Measurements from ENCODE around the gene SH3RF2. TPM values are rescaled to one million over a fixed set of nuclear protein-coding genes. Genes with fewer than 3 reads are reported as not detected.

SH3RF2 gene
- polyA plus RNA-seq, 1 donor from 2014 or later = not detected

DNA sequence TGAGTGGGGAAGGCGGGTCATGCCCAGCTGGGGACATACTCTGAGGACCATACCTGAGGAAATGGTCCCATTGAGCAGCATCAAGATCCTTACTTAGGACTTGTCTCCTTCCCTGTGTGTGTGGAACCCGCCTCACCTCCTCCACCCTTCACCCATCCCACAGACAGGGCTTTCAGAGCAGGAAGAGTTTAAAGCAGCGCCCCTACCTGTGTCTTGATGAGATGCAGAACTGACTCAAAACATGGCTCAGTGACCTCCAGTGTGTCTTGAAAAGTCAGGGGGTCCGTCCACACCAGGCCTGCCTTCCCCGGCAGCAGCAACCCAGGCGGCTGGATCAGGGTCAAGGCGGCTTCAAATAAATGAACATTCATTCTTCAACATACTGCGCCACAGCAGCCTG lies 130.6 kb downstream of the SH3RF2 start:
- H3K9me3 Mint-ChIP-seq = no peaks in the 10 kb centered on the region

DNA sequence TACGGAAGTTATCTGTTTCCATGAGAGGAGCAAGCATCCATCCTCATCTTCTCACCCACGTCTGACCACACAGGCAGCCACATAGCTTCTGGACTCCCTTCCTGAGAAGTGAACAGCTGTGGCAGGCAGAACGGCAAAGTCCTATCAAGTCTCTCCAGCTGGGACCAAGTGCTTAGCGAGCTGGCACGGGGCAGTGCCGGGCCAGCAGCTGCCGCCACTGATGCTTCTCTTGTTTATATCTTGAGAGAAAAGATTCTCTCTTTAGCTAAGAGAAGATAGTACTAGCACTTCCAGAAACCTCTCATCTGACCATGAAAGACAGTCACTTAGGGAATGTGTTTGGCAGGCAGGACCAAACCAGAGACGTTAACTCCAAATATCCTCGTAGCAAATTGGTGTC lies 131.8 kb downstream of the SH3RF2 start:
- H3K4me3 Mint-ChIP-seq = no peak overlapping the region
- H3K27ac Mint-ChIP-seq = no peak overlapping the region
- H3K9me3 Mint-ChIP-seq = no peaks in the 10 kb centered on the region
- H3K4me1 Mint-ChIP-seq = no peaks in the 10 kb centered on the region
- no peaks in the 10 kb centered on the region for H3K27me3 Mint-ChIP-seq
- no peaks in the 10 kb centered on the region for H3K36me3 Mint-ChIP-seq

More for the DNA sequence above, 130.6 kb downstream of the SH3RF2 start:
- no peaks in the 10 kb centered on the region for H3K4me1 Mint-ChIP-seq
- H3K27me3 Mint-ChIP-seq = no peaks in the 10 kb centered on the region
- H3K4me3 Mint-ChIP-seq = no peak overlapping the region
- no peak overlapping the region for H3K27ac Mint-ChIP-seq
- H3K36me3 Mint-ChIP-seq = no peaks in the 10 kb centered on the region

DNA sequence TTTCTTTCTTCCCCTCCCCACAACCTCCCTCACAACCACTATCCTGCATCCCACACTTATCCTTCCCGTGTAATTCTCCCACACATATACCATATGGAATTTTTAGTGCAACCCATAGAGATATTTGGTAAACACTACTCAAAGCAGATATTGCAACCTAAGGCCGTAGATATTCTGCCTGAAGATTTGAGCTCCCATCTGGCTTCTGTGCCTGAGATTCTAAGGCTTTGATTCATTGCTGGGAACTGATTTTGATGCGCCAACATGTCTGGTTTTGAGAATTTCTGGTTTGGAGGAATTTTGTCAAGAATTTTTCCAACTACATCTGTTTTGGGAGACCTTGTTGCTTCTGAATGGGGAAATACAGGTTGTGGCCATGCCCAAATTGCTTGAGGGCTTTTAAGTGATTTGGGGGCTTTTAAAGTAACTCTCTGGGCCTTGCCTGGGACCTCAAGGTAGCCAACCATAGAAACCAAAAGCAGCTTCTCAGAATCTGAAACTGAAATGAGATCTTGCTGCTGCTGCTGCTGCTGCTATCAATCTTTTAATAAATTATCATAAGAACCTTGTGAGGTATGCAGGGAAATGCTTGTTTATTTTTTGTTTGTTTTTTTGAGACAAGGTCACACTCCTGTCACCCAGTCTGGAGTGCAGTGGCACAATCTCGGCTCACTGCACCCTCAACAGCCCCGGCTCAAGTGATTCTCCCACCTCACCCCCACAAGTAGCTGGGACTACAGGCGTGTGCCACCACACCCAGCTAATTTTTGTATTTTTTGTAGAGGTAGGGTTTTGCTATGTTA lies 132.8 kb downstream of the SH3RF2 start:
- H3K27ac Mint-ChIP-seq = peak overlapping the region in 1 of 3 donors; percentile 9

DNA sequence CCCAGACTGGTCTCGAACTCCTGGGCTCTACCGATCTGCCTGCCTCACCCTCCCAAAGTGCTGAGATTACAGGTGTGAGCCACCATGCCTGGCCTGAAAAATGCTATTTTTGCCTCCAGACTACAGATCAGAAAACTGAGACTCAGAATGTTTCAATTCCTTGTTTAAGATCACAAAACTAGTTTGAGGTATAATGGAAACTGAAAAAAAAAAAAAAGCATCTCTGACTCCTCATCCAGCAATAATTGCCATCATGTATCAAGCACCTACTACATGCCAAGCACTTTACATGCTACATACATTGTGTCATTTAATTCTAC lies 133.4 kb downstream of the SH3RF2 start:
- no peaks in the 10 kb centered on the region for H3K4me1 Mint-ChIP-seq
- no peaks in the 10 kb centered on the region for H3K9me3 Mint-ChIP-seq
- H3K4me3 Mint-ChIP-seq = no peak overlapping the region
- peaks cover 4% of the 10 kb centered on the region for H3K27me3 Mint-ChIP-seq
- no peak overlapping the region for H3K27ac Mint-ChIP-seq
- H3K36me3 Mint-ChIP-seq = no peaks in the 10 kb centered on the region

More for the DNA sequence above, 132.8 kb downstream of the SH3RF2 start:
- Mint-ChIP-seq H3K36me3 (no peaks in the 10 kb centered on the region), H3K9me3 (no peaks in the 10 kb centered on the region), H3K4me3 (no peak overlapping the region), H3K4me1 (no peaks in the 10 kb centered on the region), H3K27me3 (peaks cover 4% of the 10 kb centered on the region)

DNA sequence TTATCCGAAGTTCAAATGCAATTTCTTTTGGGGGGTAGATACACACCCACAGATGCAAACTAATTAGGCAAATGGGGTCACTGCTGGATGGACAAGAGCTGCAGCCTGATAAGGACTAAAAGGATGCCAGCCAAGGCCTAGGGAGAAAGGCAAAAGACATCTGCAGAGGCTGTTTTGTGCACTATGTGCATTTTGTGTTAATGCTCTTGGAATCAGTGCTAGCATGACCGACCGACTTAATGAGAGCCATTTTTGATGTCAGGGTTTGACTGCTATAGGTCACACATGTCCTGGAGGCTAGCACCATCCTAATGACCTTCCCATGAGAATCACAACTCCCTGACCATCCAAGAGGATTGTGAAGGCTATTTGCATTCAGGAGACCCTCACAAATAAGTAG lies 134.4 kb downstream of the SH3RF2 start:
- H3K36me3 Mint-ChIP-seq = no peaks in the 10 kb centered on the region
- H3K9me3 Mint-ChIP-seq = no peaks in the 10 kb centered on the region
- no peaks in the 10 kb centered on the region for H3K4me1 Mint-ChIP-seq
- H3K4me3 Mint-ChIP-seq = no peak overlapping the region
- no peak overlapping the region for H3K27ac Mint-ChIP-seq
- H3K27me3 Mint-ChIP-seq = peaks cover 4% of the 10 kb centered on the region

DNA sequence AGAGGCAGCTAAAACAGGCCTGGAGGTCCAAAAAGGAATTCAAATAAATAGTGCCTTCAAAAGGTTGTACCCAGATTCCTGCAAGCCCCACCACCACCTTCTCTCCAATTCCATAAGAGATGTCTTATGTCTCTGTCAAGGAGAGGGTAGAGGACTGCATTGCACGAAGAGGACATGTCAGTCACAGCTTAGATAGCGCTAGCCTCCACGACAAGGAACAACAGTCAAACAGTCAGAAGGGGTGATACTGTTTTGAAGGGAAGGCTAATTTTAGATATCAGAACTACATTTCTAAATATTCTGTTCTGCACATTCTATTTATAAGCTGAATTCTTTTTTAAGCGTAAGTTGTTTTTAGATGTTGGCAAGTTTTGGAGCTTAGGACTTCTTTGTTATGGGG lies 134.8 kb downstream of the SH3RF2 start:
- Mint-ChIP-seq H3K36me3 (no peaks in the 10 kb centered on the region), H3K27me3 (peaks cover 4% of the 10 kb centered on the region), H3K9me3 (no peaks in the 10 kb centered on the region), H3K27ac (no peak overlapping the region), H3K4me3 (no peak overlapping the region), H3K4me1 (no peaks in the 10 kb centered on the region)

DNA sequence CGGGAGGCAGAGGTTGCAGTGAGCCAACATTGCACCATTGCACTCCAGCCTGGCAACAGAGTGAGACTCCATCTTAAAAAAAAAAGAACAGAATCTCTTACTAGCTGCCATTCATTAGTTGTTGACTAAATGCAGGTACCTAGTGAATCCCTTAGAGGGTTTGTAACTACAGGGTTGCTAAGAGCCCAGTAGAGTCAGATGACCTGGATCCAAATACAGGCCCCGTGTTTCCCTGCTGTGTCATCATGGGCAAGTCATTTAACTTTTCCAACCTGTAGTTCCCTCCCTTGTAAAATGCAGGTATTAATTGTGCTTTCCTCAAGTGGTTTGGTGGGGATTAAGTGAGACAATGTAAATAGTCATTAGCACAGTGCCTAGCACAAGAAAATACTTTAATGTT lies 136.2 kb downstream of the SH3RF2 start:
- H3K4me3 Mint-ChIP-seq = no peak overlapping the region
- H3K36me3 Mint-ChIP-seq = no peaks in the 10 kb centered on the region
- no peaks in the 10 kb centered on the region for H3K4me1 Mint-ChIP-seq
- H3K9me3 Mint-ChIP-seq = no peaks in the 10 kb centered on the region
- peaks cover 4% of the 10 kb centered on the region for H3K27me3 Mint-ChIP-seq
- H3K27ac Mint-ChIP-seq = no peak overlapping the region

DNA sequence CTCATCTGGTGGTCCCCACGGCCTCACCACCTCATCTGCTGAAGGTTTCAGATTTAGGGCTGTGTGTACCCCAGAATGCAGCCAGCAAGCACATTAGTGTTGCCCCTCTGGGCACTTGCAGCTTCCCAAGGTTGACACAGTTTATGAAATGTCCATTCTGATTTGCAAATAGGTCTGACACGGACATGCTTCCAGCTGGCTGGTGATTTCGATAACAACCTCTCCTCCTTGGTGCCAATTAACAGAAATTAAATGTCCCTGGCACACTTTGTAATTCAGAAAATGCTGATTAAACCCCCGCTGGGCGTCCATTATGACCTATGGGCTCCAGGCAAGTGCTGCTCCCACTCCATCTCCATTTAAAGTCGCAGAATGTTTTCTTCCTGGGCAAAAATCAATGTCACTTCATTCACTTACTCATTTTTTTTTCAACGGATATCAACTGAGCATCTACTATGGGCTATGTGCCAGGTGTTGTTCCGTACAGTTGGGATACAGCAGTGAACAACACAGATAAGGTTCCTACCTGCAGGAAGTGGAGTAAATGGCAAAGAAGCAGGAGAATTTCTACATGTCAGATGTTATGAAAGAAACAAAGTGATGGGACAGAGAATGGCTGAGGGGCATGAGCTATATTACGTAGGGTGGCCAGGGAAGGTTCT lies 137.0 kb downstream of the SH3RF2 start:
- no peak overlapping the region for H3K27ac Mint-ChIP-seq
- H3K27me3 Mint-ChIP-seq = peaks cover 4% of the 10 kb centered on the region
- no peaks in the 10 kb centered on the region for H3K36me3 Mint-ChIP-seq
- H3K4me1 Mint-ChIP-seq = no peaks in the 10 kb centered on the region
- no peaks in the 10 kb centered on the region for H3K9me3 Mint-ChIP-seq
- H3K4me3 Mint-ChIP-seq = no peak overlapping the region

DNA sequence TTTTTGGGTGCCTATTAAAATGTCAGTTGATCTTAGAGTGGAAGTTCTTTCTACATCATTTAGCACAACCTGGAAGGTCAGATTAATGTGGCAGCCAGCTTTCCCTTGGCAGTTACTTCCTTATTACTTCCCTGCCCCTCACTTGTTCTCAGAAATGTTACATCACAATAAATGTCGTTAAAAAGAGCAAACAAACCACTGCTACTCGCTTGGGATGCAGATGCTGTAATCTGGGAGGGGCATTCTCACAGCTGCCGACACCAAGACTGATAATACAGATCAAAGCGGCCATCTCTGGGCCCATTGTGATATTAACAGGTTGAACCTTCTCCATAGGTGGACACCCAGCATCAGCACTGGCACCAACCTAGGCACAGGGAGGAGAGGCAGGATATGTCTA lies 139.7 kb downstream of the SH3RF2 start:
- Mint-ChIP-seq H3K4me3 (no peak overlapping the region), H3K9me3 (no peaks in the 10 kb centered on the region), H3K36me3 (no peaks in the 10 kb centered on the region), H3K27ac (no peak overlapping the region), H3K27me3 (peaks cover 4% of the 10 kb centered on the region), H3K4me1 (peaks cover 3 to 9% (median 6%) of the 10 kb centered on the region in 3 donors)

DNA sequence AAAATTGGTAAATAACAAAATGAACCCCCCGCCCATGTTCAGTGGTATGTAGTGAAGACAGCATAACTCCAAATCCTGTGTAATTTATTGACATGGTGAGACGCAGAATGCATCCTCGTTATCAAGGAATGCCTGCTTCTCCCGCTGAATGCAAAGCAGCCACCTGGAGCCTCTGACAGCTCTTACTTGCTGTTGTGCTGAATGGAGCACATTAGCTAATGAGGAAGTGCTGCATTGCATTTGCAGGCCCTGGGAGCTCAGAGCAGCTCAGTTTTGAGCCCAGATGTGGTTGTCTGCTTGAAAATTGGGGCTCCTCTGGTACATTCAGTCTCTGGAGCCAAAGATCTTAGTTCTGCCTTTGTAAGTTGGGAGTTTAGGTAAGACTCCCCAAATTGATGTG lies 140.1 kb downstream of the SH3RF2 start:
- peak overlapping the region in 1 of 3 donors; percentile 52 for H3K27ac Mint-ChIP-seq
- H3K36me3 Mint-ChIP-seq = no peaks in the 10 kb centered on the region
- H3K4me1 Mint-ChIP-seq = peaks cover 4 to 9% (median 6%) of the 10 kb centered on the region in 3 donors
- H3K4me3 Mint-ChIP-seq = no peak overlapping the region
- peaks cover 4% of the 10 kb centered on the region for H3K27me3 Mint-ChIP-seq
- no peaks in the 10 kb centered on the region for H3K9me3 Mint-ChIP-seq

DNA sequence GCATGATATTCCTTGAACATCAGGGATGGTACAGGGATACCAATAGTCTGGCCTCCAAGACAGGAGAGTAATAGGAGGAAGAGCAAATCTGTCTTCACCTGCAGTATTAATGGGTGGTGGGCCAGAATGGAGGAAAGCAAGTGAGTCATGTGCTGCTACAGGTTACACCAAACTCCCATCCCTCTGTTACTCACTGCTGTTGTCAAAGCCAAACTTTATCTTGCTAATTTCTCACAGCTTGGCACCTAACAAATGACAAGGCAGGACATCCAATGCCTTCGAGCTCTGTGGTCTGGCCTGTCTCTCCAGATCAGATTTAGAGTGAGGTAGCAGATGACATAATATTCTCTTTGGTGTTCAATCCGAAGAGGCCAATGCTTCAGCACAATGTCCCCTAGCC lies 142.2 kb downstream of the SH3RF2 start:
- no peak overlapping the region for H3K4me3 Mint-ChIP-seq
- H3K27me3 Mint-ChIP-seq = peaks cover 2% of the 10 kb centered on the region
- no peaks in the 10 kb centered on the region for H3K9me3 Mint-ChIP-seq
- H3K36me3 Mint-ChIP-seq = no peaks in the 10 kb centered on the region
- no peak overlapping the region for H3K27ac Mint-ChIP-seq
- peaks cover 4 to 11% (median 6%) of the 10 kb centered on the region in 3 donors for H3K4me1 Mint-ChIP-seq

DNA sequence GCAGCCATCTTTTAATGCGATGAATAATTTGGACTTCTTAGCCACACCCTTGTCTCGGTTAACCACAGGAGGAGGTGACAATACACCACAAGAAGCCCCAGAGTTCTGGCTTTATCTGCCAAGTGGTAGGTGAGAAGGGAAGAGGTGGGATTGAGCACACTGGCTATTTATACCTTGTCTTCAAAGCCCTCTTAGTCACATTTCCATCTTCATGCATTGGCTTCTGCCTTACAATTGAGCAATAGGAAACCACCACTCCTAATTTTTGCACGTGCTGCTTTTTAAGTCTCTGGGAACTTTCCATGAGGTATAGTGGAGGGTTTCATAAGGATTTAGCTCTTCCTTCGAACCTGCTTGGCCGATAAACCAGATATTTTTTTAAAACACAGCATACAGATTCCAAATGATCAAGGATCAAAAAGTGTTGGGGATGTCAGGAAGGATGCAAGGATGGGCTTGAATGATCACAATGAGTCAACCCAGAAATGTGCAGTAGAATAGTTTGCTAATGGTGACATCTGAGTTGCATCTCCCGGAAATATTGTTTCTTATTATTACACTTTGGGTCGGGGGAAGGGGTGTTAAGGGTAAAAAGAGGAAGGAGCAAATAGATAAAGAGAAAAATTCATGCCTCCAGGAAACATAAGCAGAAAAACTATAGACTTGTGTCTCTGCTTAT lies 143.5 kb downstream of the SH3RF2 start:
- Mint-ChIP-seq H3K4me1 (peaks cover 4 to 11% (median 6%) of the 10 kb centered on the region in 3 donors), H3K9me3 (no peaks in the 10 kb centered on the region), H3K27me3 (no peaks in the 10 kb centered on the region), H3K4me3 (no peak overlapping the region), H3K27ac (no peak overlapping the region), H3K36me3 (no peaks in the 10 kb centered on the region)

DNA sequence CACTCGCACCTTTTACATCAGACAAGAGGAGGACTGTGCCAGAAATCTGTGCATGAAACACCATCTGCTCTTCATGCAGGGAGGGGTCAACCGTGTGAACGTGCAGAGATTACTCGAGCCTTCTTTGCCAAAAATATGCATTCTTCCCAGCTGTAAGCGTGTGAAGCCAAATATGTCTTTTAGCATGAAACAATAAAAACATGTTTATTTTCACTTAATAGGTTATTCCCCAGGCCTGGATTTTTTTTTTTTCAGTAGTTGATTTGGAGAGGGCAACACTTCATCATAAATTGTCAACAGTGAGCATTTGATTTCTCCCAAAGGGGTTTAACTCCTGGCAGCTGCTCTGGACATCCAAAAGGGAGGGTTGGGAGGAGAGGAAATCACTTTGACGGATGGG lies 145.2 kb downstream of the SH3RF2 start:
- Mint-ChIP-seq H3K4me3 (no peak overlapping the region), H3K9me3 (no peaks in the 10 kb centered on the region), H3K4me1 (peaks cover 4 to 11% (median 6%) of the 10 kb centered on the region in 3 donors), H3K36me3 (no peaks in the 10 kb centered on the region), H3K27me3 (no peaks in the 10 kb centered on the region), H3K27ac (no peak overlapping the region)

DNA sequence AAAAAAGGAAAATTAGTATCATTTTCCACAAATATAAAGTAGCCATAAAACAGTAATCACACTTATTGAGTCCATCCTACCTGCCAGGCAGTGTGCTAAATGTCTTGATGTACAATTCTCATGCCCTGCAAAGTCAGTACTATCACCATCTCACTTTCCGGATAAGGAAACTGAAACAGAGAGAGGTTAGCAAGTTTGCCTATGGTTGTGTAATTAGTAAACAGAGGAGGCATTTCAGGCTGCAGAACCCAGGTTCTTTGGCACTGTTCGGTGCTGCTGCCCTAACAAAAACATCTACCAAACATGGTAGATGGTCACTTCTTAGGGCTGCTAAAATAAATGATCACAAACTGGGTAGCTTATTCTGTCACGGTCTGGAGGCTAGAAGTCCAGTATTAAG lies 146.4 kb downstream of the SH3RF2 start:
- peaks cover 4 to 11% (median 6%) of the 10 kb centered on the region in 3 donors for H3K4me1 Mint-ChIP-seq
- no peak overlapping the region for H3K27ac Mint-ChIP-seq
- H3K4me3 Mint-ChIP-seq = no peak overlapping the region
- H3K9me3 Mint-ChIP-seq = no peaks in the 10 kb centered on the region
- no peaks in the 10 kb centered on the region for H3K27me3 Mint-ChIP-seq
- H3K36me3 Mint-ChIP-seq = no peaks in the 10 kb centered on the region

DNA sequence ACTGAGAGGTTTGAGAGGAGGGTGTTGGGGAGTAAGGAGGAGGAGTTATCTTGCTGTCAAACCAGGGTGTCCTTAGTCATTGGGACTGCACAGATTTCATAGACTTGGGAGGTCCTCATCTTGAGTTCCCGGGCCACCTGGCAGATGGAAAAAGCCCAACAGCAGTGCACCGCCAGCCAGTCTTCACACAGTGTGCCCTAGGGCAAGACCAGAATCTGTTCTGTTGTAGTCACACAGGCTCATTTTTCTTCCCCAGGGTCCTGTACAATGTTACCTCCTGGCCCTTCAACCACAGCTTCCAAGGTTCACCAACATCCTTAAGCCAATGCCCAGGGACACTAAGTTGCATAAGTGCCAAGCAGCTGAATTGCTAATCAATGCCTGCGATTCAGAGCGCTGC lies 148.0 kb downstream of the SH3RF2 start:
- no peaks in the 10 kb centered on the region for H3K9me3 Mint-ChIP-seq
- no peaks in the 10 kb centered on the region for H3K36me3 Mint-ChIP-seq
- H3K27ac Mint-ChIP-seq = no peak overlapping the region
- H3K4me3 Mint-ChIP-seq = no peak overlapping the region
- peaks cover 4 to 9% (median 6%) of the 10 kb centered on the region in 3 donors for H3K4me1 Mint-ChIP-seq
- H3K27me3 Mint-ChIP-seq = no peaks in the 10 kb centered on the region
